H9 (cell line): ENCODE measurements around the gene AXL. TPM values are rescaled to one million over a fixed set of nuclear protein-coding genes. Genes with fewer than 3 reads are reported as not detected.

Experiments used
- DNase-seq: peaks from one replicate; pipeline ENCODE4 v3.0.0-alpha.2; 2017
- H2AFZ ChIP-seq: one replicate; pipeline ENCODE4 v1.6.1; 2013; ENCODE audit warnings: mild to moderate bottlenecking, low read length, control low read depth, moderate library complexity
- H2AK5ac ChIP-seq: 2 replicates; pipeline ENCODE4 v1.6.1; 2013; ENCODE audit warnings: low read length, control low read depth, mixed read lengths; ENCODE audit not compliant: insufficient read length
- H2BK120ac ChIP-seq: one replicate; pipeline ENCODE4 v1.6.1; 2013; ENCODE audit warnings: low read depth, mild to moderate bottlenecking, low read length, control low read depth, inconsistent platforms; ENCODE audit not compliant: poor library complexity, severe bottlenecking
- H2BK12ac ChIP-seq: 2 replicates; pipeline ENCODE4 v1.6.1; 2013; ENCODE audit warnings: low read length, control low read depth, mixed read lengths, low read depth; ENCODE audit not compliant: insufficient read length
- H2BK15ac ChIP-seq: 2 replicates; pipeline ENCODE4 v1.6.1; 2013; ENCODE audit warnings: low read depth, low read length, control low read depth
- H2BK20ac ChIP-seq: one replicate; pipeline ENCODE4 v1.6.1; 2013; ENCODE audit warnings: low read depth, mild to moderate bottlenecking, low read length, control low read depth, inconsistent platforms; ENCODE audit not compliant: poor library complexity, severe bottlenecking
- H2BK5ac ChIP-seq: 2 replicates; pipeline ENCODE4 v1.6.1; 2013; ENCODE audit warnings: low read length, control low read depth, mixed read lengths; ENCODE audit not compliant: insufficient read length
- H3K14ac ChIP-seq: 2 replicates; pipeline ENCODE4 v1.6.1; 2013; ENCODE audit warnings: low read length, control low read depth; ENCODE audit not compliant: insufficient read depth
- H3K18ac ChIP-seq: 2 replicates; pipeline ENCODE4 v1.6.1; 2013; ENCODE audit warnings: low read depth, mild to moderate bottlenecking, mixed read lengths, low read length, control low read depth; ENCODE audit not compliant: insufficient read length
- H3K23ac ChIP-seq: 2 replicates; pipeline ENCODE4 v1.6.1; 2013; ENCODE audit warnings: low read length, control low read depth, mixed read lengths, low read depth; ENCODE audit not compliant: insufficient read length
- H3K23me2 ChIP-seq: 2 replicates; pipeline ENCODE4 v1.6.1; 2013; ENCODE audit warnings: low read depth, mild to moderate bottlenecking, mixed read lengths, low read length, control low read depth; ENCODE audit not compliant: insufficient read length, poor library complexity, severe bottlenecking
- H3K27ac ChIP-seq: 2 replicates; pipeline ENCODE4 v1.5.1; 2013; ENCODE audit warnings: low read length, control low read depth, mixed read lengths, low read depth; ENCODE audit not compliant: insufficient read length
- H3K27me3 ChIP-seq: 2 replicates; pipeline ENCODE4 v1.6.1; 2013; ENCODE audit warnings: low read length, control low read depth, inconsistent platforms; ENCODE audit not compliant: insufficient read depth
- H3K4ac ChIP-seq: 2 replicates; pipeline ENCODE4 v1.6.1; 2013; ENCODE audit warnings: low read depth, mild to moderate bottlenecking, control low read depth, inconsistent platforms, low read length, moderate library complexity
- H3K4me1 ChIP-seq: 2 replicates; pipeline ENCODE4 v1.6.1; 2013; ENCODE audit warnings: low read length, control low read depth, inconsistent platforms; ENCODE audit not compliant: insufficient read depth
- H3K4me2 ChIP-seq: 2 replicates; pipeline ENCODE4 v1.6.1; 2013; ENCODE audit warnings: low read length, control low read depth, mixed read lengths; ENCODE audit not compliant: insufficient read length, insufficient read depth
- H3K56ac ChIP-seq: 2 replicates; pipeline ENCODE4 v1.6.1; 2013; ENCODE audit warnings: low read depth, mild to moderate bottlenecking, mixed read lengths, low read length, control low read depth; ENCODE audit not compliant: insufficient read length
- H3K79me1 ChIP-seq: 2 replicates; pipeline ENCODE4 v1.6.1; 2013; ENCODE audit warnings: low read depth, mild to moderate bottlenecking, moderate library complexity, low read length, control low read depth, inconsistent platforms; ENCODE audit not compliant: insufficient read depth, poor library complexity, severe bottlenecking
- H3K79me2 ChIP-seq: 2 replicates; pipeline ENCODE4 v1.6.1; 2013; ENCODE audit warnings: low read length, control low read depth, inconsistent platforms; ENCODE audit not compliant: insufficient read depth
- H3K9ac ChIP-seq: 2 replicates; pipeline ENCODE4 v1.6.1; 2013; ENCODE audit warnings: low read length, control low read depth, mixed read lengths; ENCODE audit not compliant: insufficient read length; ENCODE audit errors: extremely low read depth
- H3K9me3 ChIP-seq: one replicate; pipeline ENCODE4 v1.6.1; 2013; ENCODE audit warnings: low read depth, low read length, inconsistent platforms; ENCODE audit not compliant: control insufficient read depth
- H3T11ph ChIP-seq: one replicate; pipeline ENCODE4 v1.6.1; 2013; ENCODE audit warnings: mild to moderate bottlenecking, low read length, control low read depth, inconsistent platforms
- H4K20me1 ChIP-seq: one replicate; pipeline ENCODE4 v1.6.1; 2013; ENCODE audit not compliant: control insufficient read depth, insufficient read length, insufficient read depth
- H4K5ac ChIP-seq: 2 replicates; pipeline ENCODE4 v1.6.1; 2013; ENCODE audit warnings: low read depth, mild to moderate bottlenecking, mixed read lengths, low read length, control low read depth; ENCODE audit not compliant: insufficient read length
- H4K8ac ChIP-seq: replicated peaks from 2 replicates; pipeline ENCODE4 v1.6.1; 2013; ENCODE audit warnings: low read length, control low read depth, mixed read lengths, low read depth; ENCODE audit not compliant: insufficient read length
- H4K91ac ChIP-seq: 2 replicates; pipeline ENCODE4 v1.6.1; 2013; ENCODE audit warnings: low read depth, mild to moderate bottlenecking, moderate library complexity, mixed read lengths, low read length, control low read depth; ENCODE audit not compliant: insufficient read length
- H3K27ac Mint-ChIP-seq, 3 experiments: 2 replicates in 2 of 3; 3 replicates in 1 of 3; pipeline ENCODE4 v1.8.0; 2020 to 2021; ENCODE audit warnings: mixed read lengths in 3 of 3, mild to moderate bottlenecking in 1 of 3, moderate library complexity in 1 of 3
- H3K27me3 Mint-ChIP-seq: 2 replicates; pipeline ENCODE4 v1.8.0; 2021; ENCODE audit warnings: low read depth, mild to moderate bottlenecking, moderate library complexity, mixed read lengths
- H3K36me3 Mint-ChIP-seq, 3 experiments: 2 replicates in 2 of 3; 3 replicates in 1 of 3; pipeline ENCODE4 v1.8.0; 2020 to 2021; ENCODE audit warnings: low read depth in 3 of 3, mixed read lengths in 3 of 3; ENCODE audit not compliant: insufficient read depth in 1 of 3
- H3K4me1 Mint-ChIP-seq, 2 experiments: 2 replicates each; pipeline ENCODE4 v1.8.0; 2020; ENCODE audit warnings: mixed read lengths in 2 of 2
- H3K4me3 Mint-ChIP-seq, 2 experiments: 2 replicates in 1 of 2; 3 replicates in 1 of 2; pipeline ENCODE4 v1.8.0; 2020 to 2021; ENCODE audit warnings: mild to moderate bottlenecking in 2 of 2, mixed read lengths in 2 of 2, moderate library complexity in 1 of 2
- H3K9me3 Mint-ChIP-seq, 2 experiments: 2 replicates in 1 of 2; 3 replicates in 1 of 2; pipeline ENCODE4 v1.8.0; 2020; ENCODE audit warnings: mild to moderate bottlenecking in 2 of 2, mixed read lengths in 2 of 2, moderate library complexity in 1 of 2
- WGBS: extraction: QIAGEN DNeasy Blood & Tissue Kit; methylation state at CpG from one replicate; pipeline ENCODE4 v1.1.7; 2013; ENCODE audit warnings: missing lambda C conversion rate, low lambda C conversion rate, mixed read lengths; ENCODE audit not compliant: insufficient read length; ENCODE audit errors: extremely low coverage; 5-methylcytosine and 5-hydroxymethylcytosine counted together
- total RNA-seq: library from RNA; stranded (reverse); gene quantifications from 2 replicates; pipeline ENCODE4 v1.2.1, GENCODE V29; 2021
- TF ChIP-seq, protein P1 (sequence below): fragments of 200-600 bp; sonication (generic); conservative IDR thresholded peaks from 3 replicates; pipeline ENCODE4 v1.8.0; 2021; ENCODE audit warnings: antibody characterized with exemption, mild to moderate bottlenecking

Gene AXL
- total RNA-seq, 1 experiment from 2014 or later: 29.4 TPM

DNA sequence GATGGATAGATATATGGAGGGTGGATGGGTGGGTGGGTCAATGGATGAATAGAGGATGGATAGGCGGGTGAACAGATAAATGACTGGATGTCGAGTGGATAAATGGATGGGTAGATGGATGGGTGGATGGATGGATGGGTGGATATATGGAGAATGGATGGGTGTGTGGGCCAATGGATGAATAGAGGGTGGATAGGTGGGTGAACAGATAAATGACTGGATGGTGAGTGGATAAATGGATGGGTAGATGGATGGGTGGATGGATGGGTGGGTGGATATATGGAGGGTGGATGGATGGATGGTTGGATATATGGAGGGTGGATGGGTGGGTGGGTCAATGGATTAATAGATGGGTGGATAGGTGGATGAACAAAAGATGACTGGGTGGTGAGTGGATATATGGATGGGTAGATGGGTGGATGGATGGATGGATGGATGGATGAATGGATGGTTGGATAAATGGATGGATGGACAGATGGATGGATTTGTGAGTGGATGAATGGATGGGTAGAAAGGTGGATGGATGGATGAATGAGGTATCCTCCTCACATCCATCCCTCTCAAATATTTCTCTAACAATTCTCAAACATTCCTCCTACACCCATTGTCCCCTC lies 21.0 kb downstream of the AXL start:
- no peak overlapping the region for H3K9ac ChIP-seq
- H3K79me2 ChIP-seq: no peaks in the 10 kb centered on the region; the same call in 1 of the 2 replicates
- no peaks in the 10 kb centered on the region for H3K79me1 ChIP-seq
- H3K4ac ChIP-seq: no peak overlapping the region
- H3K14ac ChIP-seq: no peak overlapping the region
- H4K91ac ChIP-seq: no peak overlapping the region
- no peak overlapping the region for H4K8ac ChIP-seq
- no peak overlapping the region for H3K23ac ChIP-seq
- no peak overlapping the region for H3T11ph ChIP-seq
- H2AFZ ChIP-seq: no peak overlapping the region
- no peak overlapping the region for H2BK20ac ChIP-seq
- no peak overlapping the region for H3K4me3 Mint-ChIP-seq
- no peak overlapping the region for H2BK5ac ChIP-seq
- H3K4me1 Mint-ChIP-seq: no peaks in the 10 kb centered on the region
- H3K4me2 ChIP-seq: no peak overlapping the region
- H2BK12ac ChIP-seq: no peak overlapping the region
- H2AK5ac ChIP-seq: no peak overlapping the region
- H3K27ac Mint-ChIP-seq: no peak overlapping the region
- no peaks in the 10 kb centered on the region for H3K27me3 Mint-ChIP-seq
- H3K27ac ChIP-seq: no peak overlapping the region
- H4K5ac ChIP-seq: no peak overlapping the region
- peaks cover 0 to 16% (median 2%) of the 10 kb centered on the region in 3 experiments; a peak in 6 of 7 replicates for H3K36me3 Mint-ChIP-seq
- TF ChIP-seq, protein P1, sequence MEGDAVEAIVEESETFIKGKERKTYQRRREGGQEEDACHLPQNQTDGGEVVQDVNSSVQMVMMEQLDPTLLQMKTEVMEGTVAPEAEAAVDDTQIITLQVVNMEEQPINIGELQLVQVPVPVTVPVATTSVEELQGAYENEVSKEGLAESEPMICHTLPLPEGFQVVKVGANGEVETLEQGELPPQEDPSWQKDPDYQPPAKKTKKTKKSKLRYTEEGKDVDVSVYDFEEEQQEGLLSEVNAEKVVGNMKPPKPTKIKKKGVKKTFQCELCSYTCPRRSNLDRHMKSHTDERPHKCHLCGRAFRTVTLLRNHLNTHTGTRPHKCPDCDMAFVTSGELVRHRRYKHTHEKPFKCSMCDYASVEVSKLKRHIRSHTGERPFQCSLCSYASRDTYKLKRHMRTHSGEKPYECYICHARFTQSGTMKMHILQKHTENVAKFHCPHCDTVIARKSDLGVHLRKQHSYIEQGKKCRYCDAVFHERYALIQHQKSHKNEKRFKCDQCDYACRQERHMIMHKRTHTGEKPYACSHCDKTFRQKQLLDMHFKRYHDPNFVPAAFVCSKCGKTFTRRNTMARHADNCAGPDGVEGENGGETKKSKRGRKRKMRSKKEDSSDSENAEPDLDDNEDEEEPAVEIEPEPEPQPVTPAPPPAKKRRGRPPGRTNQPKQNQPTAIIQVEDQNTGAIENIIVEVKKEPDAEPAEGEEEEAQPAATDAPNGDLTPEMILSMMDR: no peak
- no peaks in the 10 kb centered on the region for H3K23me2 ChIP-seq
- H4K20me1 ChIP-seq: no peaks in the 10 kb centered on the region
- H3K27me3 ChIP-seq: 0 out of 2 replicates have a peak, but pooled peaks cover 3% of the 10 kb centered on the region
- no peak overlapping the region for H3K56ac ChIP-seq
- H3K4me1 ChIP-seq: no peaks in the 10 kb centered on the region
- no peaks in the 10 kb centered on the region for H3K9me3 Mint-ChIP-seq
- no peaks in the 10 kb centered on the region for H3K9me3 ChIP-seq
- no peak overlapping the region for H3K18ac ChIP-seq
- WGBS: no CpG with 5 or more reads among the region's 2 CpGs
- DNase-seq: no peak
- no peak overlapping the region for H2BK15ac ChIP-seq
- no peak overlapping the region for H2BK120ac ChIP-seq
